Natural killer cell (primary cell): Measurements from ENCODE around the gene CAMTA1. TPM values are rescaled to one million over a fixed set of nuclear protein-coding genes. Genes with fewer than 3 reads are reported as not detected.

Source experiments
- ATAC-seq, 3 donors: fragments of 150-1000 bp in 2 of 3; fragments of 200-7000 bp in 1 of 3; cut with Tn5 transposase; 1 replicate in 1 of 3; 2 replicates in 2 of 3; pipeline ENCODE4 v1.10.0; 2021; ENCODE audit warnings: mild to moderate bottlenecking in 2 of 3, moderate library complexity in 2 of 3
- DNase-seq, 2 donors: peaks; one replicate each; pipeline versions ENCODE4 v3.0.0 to v3.0.0-alpha.2; 2013 to 2021; ENCODE audit warnings: mixed read lengths in 1 of 2
- H3K27ac ChIP-seq: one replicate; pipeline ENCODE4 v1.5.1; 2013; ENCODE audit warnings: mild to moderate bottlenecking, low read length
- H3K27me3 ChIP-seq: one replicate; pipeline ENCODE4 v1.6.1; 2013; ENCODE audit warnings: low read length; ENCODE audit not compliant: control insufficient read depth, insufficient read depth
- H3K36me3 ChIP-seq: one replicate; pipeline ENCODE4 v1.6.1; 2013; ENCODE audit warnings: low read length; ENCODE audit not compliant: control insufficient read depth, insufficient read depth
- H3K4me1 ChIP-seq: one replicate; pipeline ENCODE4 v1.6.1; 2013; ENCODE audit warnings: low read length; ENCODE audit not compliant: control insufficient read depth, insufficient read depth
- H3K4me3 ChIP-seq: one replicate; pipeline ENCODE4 v1.5.1; 2013; ENCODE audit warnings: low read length
- H3K9me3 ChIP-seq: one replicate; pipeline ENCODE4 v1.6.1; 2013; ENCODE audit warnings: low read length; ENCODE audit not compliant: control insufficient read depth, insufficient read depth
- H3K27ac Mint-ChIP-seq, 2 donors: one replicate each; pipeline ENCODE4 v1.8.0; 2022; ENCODE audit warnings: mild to moderate bottlenecking in 2 of 2, mixed read lengths in 2 of 2, moderate library complexity in 1 of 2
- H3K27me3 Mint-ChIP-seq, 2 donors: one replicate each; pipeline ENCODE4 v1.8.0; 2022; ENCODE audit warnings: low read depth in 2 of 2, mixed read lengths in 2 of 2
- H3K36me3 Mint-ChIP-seq: one replicate; pipeline ENCODE4 v1.8.0; 2022; ENCODE audit warnings: mixed read lengths
- H3K4me1 Mint-ChIP-seq, 2 donors: one replicate each; pipeline ENCODE4 v1.8.0; 2022; ENCODE audit warnings: mixed read lengths in 2 of 2
- H3K4me3 Mint-ChIP-seq: one replicate; pipeline ENCODE4 v1.8.0; 2022; ENCODE audit warnings: mild to moderate bottlenecking, moderate library complexity, mixed read lengths
- H3K9me3 Mint-ChIP-seq, 2 donors: one replicate each; pipeline ENCODE4 v1.8.0; 2022; ENCODE audit warnings: mixed read lengths in 2 of 2
- CTCF ChIP-seq: fragments of 200-600 bp; IDR thresholded peaks from one replicate; pipeline ENCODE4 v1.8.0; 2022; ENCODE audit warnings: antibody characterized with exemption
- WGBS: methylation state at CpG from one replicate; pipeline ENCODE4 v1.1.7; 2013; ENCODE audit warnings: missing lambda C conversion rate; ENCODE audit not compliant: insufficient coverage; 5-methylcytosine and 5-hydroxymethylcytosine counted together
- intact Hi-C: fragments of 100-400 bp; cut with micrococcal nuclease; formaldehyde crosslinking; loops from one replicate; pipeline ENCODE4 v1.14.2; 2022
- total RNA-seq, 4 donors: library from RNA; stranded (reverse); fragments of 120-200 nt in 1 of 4; gene quantifications; one replicate each; pipeline versions ENCODE4 v1.2.3 to v1.2.4, GENCODE V29; 2013 to 2022

CAMTA1 gene
- total RNA-seq, 3 donors from 2014 or later (not counting 1 experiment from before 2014, with no cell fraction given), result 40.6 to 53.3 (median 44.9) TPM

- Mint-ChIP-seq H3K36me3 (no peaks in the 10 kb centered on the region), H3K4me3 (no peak overlapping the region), H3K27me3 (peaks cover 4 to 20% of the 10 kb centered on the region in 2 donors), H3K4me1 (no peaks in the 10 kb centered on the region), H3K27ac (no peak overlapping the region), H3K9me3 (no peaks in the 10 kb centered on the region)
- TF ChIP-seq CTCF, result no peak
- no peaks in the 10 kb centered on the region for H3K4me1 ChIP-seq
- no peak overlapping the region for H3K4me3 ChIP-seq
- no peak overlapping the region for H3K27ac ChIP-seq
- H3K27me3 ChIP-seq, result no peaks in the 10 kb centered on the region
- H3K9me3 ChIP-seq, result no peaks in the 10 kb centered on the region
- no peak for DNase-seq
- intact Hi-C loops, result no loop called here
- ATAC-seq, result no peak
- no peaks in the 10 kb centered on the region for H3K36me3 ChIP-seq
- WGBS, result 91% methylated on average over 7 of the region's 7 CpGs
Measured at GRCh38 chr1:7256526-7256925, 471.3 kb downstream of the CAMTA1 start.

DNA sequence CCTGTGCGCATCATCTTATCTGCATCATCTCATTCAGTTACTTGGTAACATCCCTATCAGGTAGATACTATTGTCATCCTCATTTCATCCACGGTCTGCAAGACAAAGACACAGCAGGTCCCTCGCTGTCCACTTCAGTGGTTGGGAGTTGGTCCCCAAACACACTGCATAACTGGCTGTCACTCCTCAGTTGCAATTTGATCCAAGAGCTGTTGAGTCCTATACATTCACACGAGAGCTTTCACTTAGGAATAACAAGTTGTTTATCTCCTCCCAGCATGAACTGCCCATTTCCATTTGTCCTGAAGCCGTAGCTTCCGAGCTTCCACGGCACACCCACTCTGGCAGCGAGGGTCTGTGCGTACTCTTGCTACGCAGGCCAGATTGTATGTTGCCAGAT, 472.0 kb downstream of the CAMTA1 start:
- intact Hi-C loops, result no loop called here
- no peak for DNase-seq
- Histone ChIP-seq H3K9me3 (no peaks in the 10 kb centered on the region), H3K36me3 (no peaks in the 10 kb centered on the region), H3K27ac (no peak overlapping the region), H3K4me3 (no peak overlapping the region), H3K27me3 (no peaks in the 10 kb centered on the region), H3K4me1 (no peaks in the 10 kb centered on the region)
- H3K9me3 Mint-ChIP-seq, result no peaks in the 10 kb centered on the region
- H3K36me3 Mint-ChIP-seq, result no peaks in the 10 kb centered on the region
- peaks cover 4 to 20% of the 10 kb centered on the region in 2 donors for H3K27me3 Mint-ChIP-seq
- no peak for TF ChIP-seq CTCF
- 89% methylated on average over 10 of the region's 10 CpGs for WGBS
- H3K27ac Mint-ChIP-seq, result no peak overlapping the region
- H3K4me3 Mint-ChIP-seq, result no peak overlapping the region
- ATAC-seq, result no peak
- no peaks in the 10 kb centered on the region for H3K4me1 Mint-ChIP-seq

- 87% methylated on average over 19 of the region's 19 CpGs for WGBS
- TF ChIP-seq CTCF, result no peak
- Histone ChIP-seq H3K9me3 (no peaks in the 10 kb centered on the region), H3K4me3 (no peak overlapping the region), H3K27ac (no peak overlapping the region), H3K27me3 (no peaks in the 10 kb centered on the region), H3K4me1 (no peaks in the 10 kb centered on the region), H3K36me3 (no peaks in the 10 kb centered on the region)
- no peak for DNase-seq
- Mint-ChIP-seq H3K36me3 (no peaks in the 10 kb centered on the region), H3K9me3 (no peaks in the 10 kb centered on the region), H3K27ac (no peak overlapping the region), H3K27me3 (peaks cover 6 to 26% of the 10 kb centered on the region in 2 donors), H3K4me3 (no peak overlapping the region), H3K4me1 (no peaks in the 10 kb centered on the region)
- ATAC-seq, result no peak
- intact Hi-C loops, result no loop called here
Measured at GRCh38 chr1:7258589-7259135, 473.4 kb downstream of the CAMTA1 start.

DNA sequence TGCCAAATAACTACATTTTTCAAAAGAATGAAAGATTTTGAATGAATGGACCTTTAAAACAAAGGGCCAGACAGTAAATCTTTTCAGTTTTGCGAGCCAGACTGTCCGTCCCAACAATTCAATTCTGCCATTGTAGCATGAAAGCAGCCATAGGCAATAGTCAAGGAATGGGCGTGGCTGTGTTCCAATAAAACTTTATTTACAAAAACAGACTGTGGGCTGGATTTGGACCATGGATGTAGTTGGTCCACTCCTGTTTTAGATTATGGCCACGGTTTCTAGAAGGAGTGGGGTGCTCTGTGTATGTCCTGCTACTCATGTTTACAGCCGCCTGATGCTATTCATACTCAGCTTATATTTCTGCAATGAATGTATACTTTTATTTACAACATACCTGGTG, 474.7 kb downstream of the CAMTA1 start:
- no peaks in the 10 kb centered on the region for H3K9me3 ChIP-seq
- WGBS, result 76% methylated on average over 4 of the region's 5 CpGs
- H3K27me3 Mint-ChIP-seq, result peaks cover 6 to 18% of the 10 kb centered on the region in 2 donors

More for the DNA sequence above, 474.7 kb downstream of the CAMTA1 start:
- H3K27ac Mint-ChIP-seq, result no peak overlapping the region
- Histone ChIP-seq H3K27ac (no peak overlapping the region), H3K4me1 (no peaks in the 10 kb centered on the region), H3K36me3 (no peaks in the 10 kb centered on the region), H3K4me3 (no peak overlapping the region), H3K27me3 (no peaks in the 10 kb centered on the region)
- H3K4me1 Mint-ChIP-seq, result no peaks in the 10 kb centered on the region
- H3K36me3 Mint-ChIP-seq, result no peaks in the 10 kb centered on the region
- no peak for ATAC-seq
- H3K4me3 Mint-ChIP-seq, result no peak overlapping the region
- no peaks in the 10 kb centered on the region for H3K9me3 Mint-ChIP-seq
- no peak for TF ChIP-seq CTCF
- intact Hi-C loops, result no loop called here
- no peak for DNase-seq
